ENCODE results near the gene SERPINB10.

SERPINB10 gene

DNA sequence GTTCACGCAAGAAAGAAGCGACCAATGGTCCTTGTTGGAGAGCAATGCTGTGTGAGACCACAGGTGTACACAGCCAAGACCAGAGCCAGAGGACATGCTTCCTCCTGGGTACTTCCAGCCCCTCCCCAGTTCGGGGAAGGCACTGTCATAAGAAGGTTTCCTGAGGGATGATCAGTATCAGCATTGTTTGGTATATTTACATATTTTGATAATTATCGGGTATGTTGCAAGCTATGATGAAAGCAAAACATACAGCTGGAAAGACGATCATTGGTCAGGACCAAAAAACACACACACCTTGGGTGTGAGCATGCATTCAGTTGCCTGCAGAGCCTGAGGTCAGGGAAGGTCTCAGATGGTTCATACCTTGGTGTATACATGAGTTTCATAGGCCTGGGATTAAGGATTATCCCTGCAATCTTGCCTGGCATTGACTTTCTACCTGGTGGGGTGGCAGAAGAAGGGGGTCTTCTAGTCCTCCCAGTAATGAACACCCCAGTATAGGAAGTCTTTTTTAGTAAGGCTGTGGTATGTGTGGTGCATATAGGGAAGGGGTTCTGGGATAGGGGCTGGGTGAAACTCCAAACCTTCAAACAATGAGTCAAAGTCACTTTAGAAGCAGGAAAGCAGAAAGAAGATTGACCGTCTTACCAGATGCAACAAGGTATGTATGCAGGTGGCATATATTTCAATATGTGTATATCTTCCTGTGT is 17.4 kb upstream of the SERPINB10 start:
- Histone ChIP-seq H3K4me3 (ENCODE audit: low read length) (no peak overlapping the region), H3K27ac (ENCODE audit: low read depth, low read length) (no peak overlapping the region), H3F3A (ENCODE audit: control insufficient read depth, insufficient read depth) (no peaks in the 10 kb centered on the region), H3K27me3 (ENCODE audit: control insufficient read depth, low read length) (peaks cover 12% of the 10 kb centered on the region; the same call in 1 of the 2 replicates), H3K4me1 (ENCODE audit: control insufficient read depth, low read length) (no peaks in the 10 kb centered on the region), H3K36me3 (ENCODE audit: control insufficient read depth, low read length) (no peaks in the 10 kb centered on the region), H3K9me3 (ENCODE audit: control insufficient read depth, insufficient read depth, low read length) (no peaks in the 10 kb centered on the region), H4K20me1 (ENCODE audit: control insufficient read depth, insufficient read depth, low read depth, low read length) (no peaks in the 10 kb centered on the region), H3K4me2 (ENCODE audit: low read length) (no peak overlapping the region), H3K79me2 (ENCODE audit: control insufficient read depth, low read length) (no peaks in the 10 kb centered on the region), H3K9me2 (replicated peaks; ENCODE audit: control insufficient read depth, low read length) (no peaks in the 10 kb centered on the region)
- no peak for TF ChIP-seq EZH2phosphoT487 (IDR thresholded peaks at IDR 0.05; ENCODE audit: borderline replicate concordance, low read length)
- TF ChIP-seq CTCF (IDR thresholded peaks at IDR 0.05; ENCODE audit: low read depth, low read length, poor library complexity, severe bottlenecking): no peak

DNA sequence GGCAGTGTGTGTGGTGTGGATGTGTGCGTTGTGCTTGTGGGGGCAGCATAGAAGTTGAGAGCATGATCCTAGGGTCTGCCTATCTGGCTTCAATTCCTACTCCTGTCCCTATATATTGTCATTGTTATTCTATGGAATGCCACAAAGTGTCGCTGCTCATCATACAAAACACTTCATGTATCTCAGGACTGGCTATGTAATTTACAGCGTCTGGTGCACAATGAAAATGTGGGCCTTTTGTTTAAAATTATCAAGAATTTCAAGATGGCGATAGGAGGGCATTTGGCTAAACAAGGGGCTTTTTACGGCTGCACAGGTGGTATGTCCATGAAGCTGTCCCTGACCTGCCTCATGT is 16.8 kb upstream of the SERPINB10 start:
- TF ChIP-seq CTCF (IDR thresholded peaks at IDR 0.05; ENCODE audit: low read depth, low read length, poor library complexity, severe bottlenecking): peak; percentile 55
- TF ChIP-seq EZH2phosphoT487 (IDR thresholded peaks at IDR 0.05; ENCODE audit: borderline replicate concordance, low read length): no peak
- Histone ChIP-seq H3F3A (ENCODE audit: control insufficient read depth, insufficient read depth) (no peaks in the 10 kb centered on the region), H3K27me3 (ENCODE audit: control insufficient read depth, low read length) (peaks cover 14% of the 10 kb centered on the region; the same call in 1 of the 2 replicates), H4K20me1 (ENCODE audit: control insufficient read depth, insufficient read depth, low read depth, low read length) (no peaks in the 10 kb centered on the region), H3K27ac (ENCODE audit: low read depth, low read length) (no peak overlapping the region), H3K9me3 (ENCODE audit: control insufficient read depth, insufficient read depth, low read length) (no peaks in the 10 kb centered on the region), H3K4me2 (ENCODE audit: low read length) (no peak overlapping the region), H3K4me1 (ENCODE audit: control insufficient read depth, low read length) (no peaks in the 10 kb centered on the region), H3K79me2 (ENCODE audit: control insufficient read depth, low read length) (no peaks in the 10 kb centered on the region), H3K9me2 (replicated peaks; ENCODE audit: control insufficient read depth, low read length) (no peaks in the 10 kb centered on the region), H3K4me3 (ENCODE audit: low read length) (no peak overlapping the region), H3K36me3 (ENCODE audit: control insufficient read depth, low read length) (no peaks in the 10 kb centered on the region)

DNA sequence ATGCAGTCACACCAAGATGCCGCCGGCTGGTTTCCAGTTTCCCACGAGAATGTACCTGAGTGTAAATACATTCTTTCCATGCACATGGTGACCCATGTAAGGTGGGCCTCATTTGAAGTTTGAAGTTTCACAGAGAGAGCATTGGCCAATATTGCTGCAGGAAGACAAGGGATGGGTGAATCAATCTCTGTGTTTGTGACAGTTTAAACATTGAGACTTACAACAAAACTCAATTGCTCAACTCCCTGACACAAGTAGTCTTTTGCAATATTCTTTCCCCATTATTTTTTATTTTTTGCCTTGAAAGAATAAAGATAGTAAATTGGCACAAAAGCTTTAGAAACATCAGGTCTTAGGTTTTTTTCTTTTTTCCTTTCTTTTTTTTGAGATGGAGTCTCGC is 15.2 kb upstream of the SERPINB10 start:
- peaks cover 11% of the 10 kb centered on the region; the same call in 1 of the 2 replicates for H3K27me3 ChIP-seq (ENCODE audit: control insufficient read depth, low read length)
- no peaks in the 10 kb centered on the region for H3K36me3 ChIP-seq (ENCODE audit: control insufficient read depth, low read length)
- no peak overlapping the region for H3K4me2 ChIP-seq (ENCODE audit: low read length)
- H3F3A ChIP-seq (ENCODE audit: control insufficient read depth, insufficient read depth): no peaks in the 10 kb centered on the region
- no peaks in the 10 kb centered on the region for H4K20me1 ChIP-seq (ENCODE audit: control insufficient read depth, insufficient read depth, low read depth, low read length)
- H3K4me1 ChIP-seq (ENCODE audit: control insufficient read depth, low read length): no peaks in the 10 kb centered on the region
- TF ChIP-seq EZH2phosphoT487 (IDR thresholded peaks at IDR 0.05; ENCODE audit: borderline replicate concordance, low read length) (no peak), CTCF (IDR thresholded peaks at IDR 0.05; ENCODE audit: low read depth, low read length, poor library complexity, severe bottlenecking) (no peak)
- no peaks in the 10 kb centered on the region for H3K9me3 ChIP-seq (ENCODE audit: control insufficient read depth, insufficient read depth, low read length)
- no peaks in the 10 kb centered on the region for H3K9me2 ChIP-seq (replicated peaks; ENCODE audit: control insufficient read depth, low read length)
- no peak overlapping the region for H3K4me3 ChIP-seq (ENCODE audit: low read length)
- no peaks in the 10 kb centered on the region for H3K79me2 ChIP-seq (ENCODE audit: control insufficient read depth, low read length)
- H3K27ac ChIP-seq (ENCODE audit: low read depth, low read length): no peak overlapping the region
